OCI-LY7 (cell line): ENCODE data around the gene MXRA8. TPM values are rescaled to one million over a fixed set of nuclear protein-coding genes. Genes with fewer than 3 reads are reported as not detected.

Experiments used
- BruUV-seq: library from RNA; stranded (reverse); fragments of 400-500 nt; replicated peaks from 2 replicates; lab custom pipeline; 2021; lab: Mats Ljungman, UMichigan
- CTCF ChIA-PET: fragments of 300-600 bp; sonication (Branson Sonifier 250); formaldehyde crosslinking; loops from one replicate; lab custom pipeline; 2022; ENCODE audit warnings: antibody characterized with exemption; ENCODE audit not compliant: unreplicated experiment; lab: Charles Lee
- POLR2A ChIA-PET: fragments of 300-600 bp; sonication (Branson Sonifier 250); formaldehyde crosslinking; loops from one replicate; lab custom pipeline; 2022; ENCODE audit warnings: antibody characterized with exemption; lab: Charles Lee
- DNase-seq: peaks from one replicate; pipeline ENCODE4 v3.0.0-alpha.2; 2015; ENCODE audit warnings: low spot score
- H2AFZ ChIP-seq: fragments of 200-600 bp; sonication (generic), shearing (Covaris generic); 2 replicates; pipeline ENCODE4 v1.6.1; 2014; ENCODE audit warnings: mild to moderate bottlenecking, antibody characterized with exemption, low read length, moderate library complexity
- H3K27ac ChIP-seq: fragments of 200-600 bp; sonication (generic); 2 replicates; pipeline ENCODE4 v1.5.1; 2014; ENCODE audit warnings: mixed run types, low read depth, mild to moderate bottlenecking, moderate library complexity, low read length, inconsistent platforms; ENCODE audit not compliant: poor library complexity, severe bottlenecking
- H3K36me3 ChIP-seq: fragments of 200-600 bp; sonication (generic); 2 replicates; pipeline ENCODE4 v1.6.1; 2014; ENCODE audit warnings: mild to moderate bottlenecking, antibody characterized with exemption, low read length, moderate library complexity, mixed read lengths; ENCODE audit not compliant: insufficient read depth
- H3K4me1 ChIP-seq: fragments of 200-600 bp; sonication (generic); 2 replicates; pipeline ENCODE4 v1.5.1; 2014; ENCODE audit warnings: mild to moderate bottlenecking, low read length; ENCODE audit not compliant: insufficient read depth, poor library complexity, severe bottlenecking
- H3K4me2 ChIP-seq: fragments of 200-600 bp; sonication (generic); 2 replicates; pipeline ENCODE4 v1.6.1; 2014; ENCODE audit warnings: mild to moderate bottlenecking, low read length
- H3K4me3 ChIP-seq: fragments of 200-600 bp; sonication (generic); 2 replicates; pipeline ENCODE4 v1.5.1; 2014; ENCODE audit warnings: mild to moderate bottlenecking, low read depth, low read length; ENCODE audit not compliant: poor library complexity, severe bottlenecking
- H3K79me2 ChIP-seq: fragments of 200-600 bp; sonication (generic); 2 replicates; pipeline ENCODE4 v1.6.1; 2016; ENCODE audit warnings: low read depth, mild to moderate bottlenecking, low read length, moderate library complexity, mixed read lengths; ENCODE audit not compliant: insufficient read depth
- H3K9me2 ChIP-seq: fragments of 200-600 bp; sonication (generic); 2 replicates; pipeline ENCODE4 v1.6.1; 2016; ENCODE audit warnings: mild to moderate bottlenecking, low read length, mixed read lengths; ENCODE audit not compliant: insufficient read depth
- H3K9me3 ChIP-seq: fragments of 200-600 bp; sonication (generic); 2 replicates; pipeline ENCODE4 v1.6.1; 2014; ENCODE audit warnings: mild to moderate bottlenecking, mixed run types, low read length, mixed read lengths
- H4K20me1 ChIP-seq: fragments of 200-600 bp; sonication (generic); 2 replicates; pipeline ENCODE4 v1.6.1; 2014; ENCODE audit warnings: mild to moderate bottlenecking, antibody characterized with exemption, low read length, moderate library complexity, mixed read lengths; ENCODE audit not compliant: insufficient read depth
- EZH2phosphoT487 ChIP-seq: fragments of 200-600 bp; sonication (generic); IDR thresholded peaks from 2 replicates; pipeline ENCODE4 v1.6.1; 2018; ENCODE audit warnings: low read depth, borderline replicate concordance, mild to moderate bottlenecking, mixed run types, antibody characterized with exemption, low read length, moderate library complexity, mixed read lengths
- intact Hi-C: fragments of 100-400 bp; cut with micrococcal nuclease; formaldehyde crosslinking; loops from one replicate; pipeline ENCODE4 v1.10.0; 2022; ENCODE audit not compliant: unreplicated experiment
- total RNA-seq, 2 experiments: library from RNA; depleted of rRNA in 1 of 2; stranded (reverse); fragments of >200 nt in 1 of 2; shearing (Covaris generic) in 1 of 2; gene quantifications; 2 replicates each; pipeline ENCODE4 v1.2.3, GENCODE V29; 2014 to 2022
- TF ChIP-seq, protein P1 (sequence below): fragments of 200-600 bp; sonication (generic); conservative IDR thresholded peaks from 2 replicates; pipeline ENCODE4 v1.5.1; 2014; ENCODE audit warnings: mild to moderate bottlenecking, antibody characterized with exemption, low read length, moderate library complexity, mixed read lengths

The MXRA8 gene
- total RNA-seq, 2 experiments from 2014 or later, result not detected

DNA sequence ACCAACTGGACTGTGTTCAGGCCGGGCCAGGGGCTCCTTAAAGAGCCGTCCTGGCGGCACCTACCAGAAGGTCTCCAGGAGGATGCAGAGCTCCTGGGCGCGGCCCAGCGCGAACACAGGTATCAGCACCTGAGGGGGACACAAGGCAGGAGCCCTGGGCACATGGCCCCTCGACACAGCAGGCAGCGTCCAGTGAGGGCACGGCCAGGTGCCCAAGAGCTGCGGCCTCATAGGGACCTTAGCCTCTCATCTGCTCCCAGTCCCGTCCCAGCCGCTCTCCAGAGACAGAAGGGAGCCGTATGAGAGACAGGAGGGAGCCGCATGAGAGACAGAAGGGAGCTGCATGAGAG is 44.1 kb downstream of the MXRA8 start:
- Histone ChIP-seq H3K4me1 (peaks cover 10% of the 10 kb centered on the region), H3K4me2 (no peak overlapping the region), H3K27ac (no peak overlapping the region), H3K9me3 (no peaks in the 10 kb centered on the region), H3K4me3 (no peak overlapping the region), H3K36me3 (peaks cover 91% of the 10 kb centered on the region), H4K20me1 (peaks cover 5% of the 10 kb centered on the region; the same call in 1 of the 2 replicates), H3K9me2 (no peaks in the 10 kb centered on the region), H2AFZ (no peak overlapping the region), H3K79me2 (no peaks in the 10 kb centered on the region; the same call in 1 of the 2 replicates)
- intact Hi-C loops, result no loop called here
- no TSS peak for BruUV-seq
- no peak for DNase-seq
- no peak for TF ChIP-seq EZH2phosphoT487
- TF ChIP-seq, protein P1, sequence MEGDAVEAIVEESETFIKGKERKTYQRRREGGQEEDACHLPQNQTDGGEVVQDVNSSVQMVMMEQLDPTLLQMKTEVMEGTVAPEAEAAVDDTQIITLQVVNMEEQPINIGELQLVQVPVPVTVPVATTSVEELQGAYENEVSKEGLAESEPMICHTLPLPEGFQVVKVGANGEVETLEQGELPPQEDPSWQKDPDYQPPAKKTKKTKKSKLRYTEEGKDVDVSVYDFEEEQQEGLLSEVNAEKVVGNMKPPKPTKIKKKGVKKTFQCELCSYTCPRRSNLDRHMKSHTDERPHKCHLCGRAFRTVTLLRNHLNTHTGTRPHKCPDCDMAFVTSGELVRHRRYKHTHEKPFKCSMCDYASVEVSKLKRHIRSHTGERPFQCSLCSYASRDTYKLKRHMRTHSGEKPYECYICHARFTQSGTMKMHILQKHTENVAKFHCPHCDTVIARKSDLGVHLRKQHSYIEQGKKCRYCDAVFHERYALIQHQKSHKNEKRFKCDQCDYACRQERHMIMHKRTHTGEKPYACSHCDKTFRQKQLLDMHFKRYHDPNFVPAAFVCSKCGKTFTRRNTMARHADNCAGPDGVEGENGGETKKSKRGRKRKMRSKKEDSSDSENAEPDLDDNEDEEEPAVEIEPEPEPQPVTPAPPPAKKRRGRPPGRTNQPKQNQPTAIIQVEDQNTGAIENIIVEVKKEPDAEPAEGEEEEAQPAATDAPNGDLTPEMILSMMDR, result no peak
- POLR2A ChIA-PET, result no interaction called here
- CTCF ChIA-PET, result no interaction called here

DNA sequence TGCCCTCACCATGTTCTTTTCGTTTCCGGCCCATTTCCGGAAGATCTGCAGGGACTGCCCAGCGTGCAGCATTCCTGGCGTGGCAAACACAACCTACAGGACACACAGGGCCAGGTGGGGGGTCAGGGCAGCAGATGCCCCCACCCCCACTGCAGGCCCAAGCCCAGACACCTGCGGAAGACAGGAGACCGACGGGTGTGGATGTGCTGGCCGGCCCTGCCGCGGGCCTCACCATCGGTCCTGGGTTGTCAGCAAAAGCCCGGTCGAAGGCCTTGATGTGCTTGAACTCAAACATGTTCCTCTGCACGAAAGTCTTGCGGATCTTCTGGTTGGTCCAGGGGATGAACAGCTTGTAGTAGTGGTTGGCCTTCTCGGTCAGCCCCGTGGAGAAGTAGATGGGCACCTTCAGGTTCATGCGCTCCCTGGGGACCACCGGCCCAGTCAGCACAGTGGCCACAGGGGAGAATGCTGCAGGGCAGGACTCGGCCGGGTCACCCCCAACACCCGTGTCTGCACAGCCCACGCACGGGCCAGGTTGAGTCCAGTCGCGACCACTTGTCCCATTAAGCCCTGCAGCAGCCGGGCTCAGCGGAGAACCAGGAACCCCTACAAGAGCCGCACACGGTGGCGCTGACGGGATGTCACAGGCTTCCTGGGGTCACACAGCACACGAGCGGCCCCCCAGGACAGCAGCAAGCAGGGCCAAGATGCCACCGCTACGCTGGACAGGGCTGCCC is 44.7 kb downstream of the MXRA8 start:
- Histone ChIP-seq H3K4me1 (peaks cover 10% of the 10 kb centered on the region), H3K27ac (no peak overlapping the region), H4K20me1 (peaks cover 5% of the 10 kb centered on the region; the same call in 1 of the 2 replicates), H3K9me3 (no peaks in the 10 kb centered on the region), H3K36me3 (peaks cover 86% of the 10 kb centered on the region), H3K4me3 (no peak overlapping the region), H3K4me2 (no peak overlapping the region), H3K9me2 (no peaks in the 10 kb centered on the region), H3K79me2 (no peaks in the 10 kb centered on the region; the same call in 1 of the 2 replicates), H2AFZ (no peak overlapping the region)
- no peak for DNase-seq
- BruUV-seq, result no TSS peak
- TF ChIP-seq, protein P1, result no peak
- no peak for TF ChIP-seq EZH2phosphoT487
- intact Hi-C loops, result no loop called here
- CTCF ChIA-PET, result no interaction called here
- POLR2A ChIA-PET, result no interaction called here
